GM19328 (cell line): ENCODE measurements around the gene TENM4.

Experiments used
- ATAC-seq: cut with Tn5 transposase; IDR thresholded peaks from one replicate; pipeline ENCODE4 v1.9.1; 2021; ENCODE audit warnings: mild to moderate bottlenecking, moderate library complexity; ENCODE audit not compliant: unreplicated experiment

TENM4 gene

DNA sequence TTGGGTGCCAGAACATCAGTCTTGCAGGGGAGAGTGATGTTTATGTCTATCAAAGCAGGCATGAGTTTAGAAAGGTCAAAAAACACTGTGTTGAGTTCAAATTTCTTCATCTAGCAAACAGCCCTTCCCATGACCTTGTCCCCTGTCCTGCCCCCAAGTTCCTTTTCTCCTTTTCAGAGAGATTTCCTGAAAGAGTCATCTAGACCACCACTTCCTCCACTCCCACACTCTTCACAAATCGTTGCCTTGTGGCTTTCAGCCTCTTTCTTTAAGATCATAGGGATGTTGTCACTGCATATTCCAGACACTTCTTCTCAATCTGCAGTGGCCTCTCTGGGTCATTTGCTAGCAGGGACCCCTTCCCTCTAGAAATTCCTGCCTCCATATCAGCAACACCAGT lies 290.5 kb downstream of the TENM4 start:
- no peak for ATAC-seq

DNA sequence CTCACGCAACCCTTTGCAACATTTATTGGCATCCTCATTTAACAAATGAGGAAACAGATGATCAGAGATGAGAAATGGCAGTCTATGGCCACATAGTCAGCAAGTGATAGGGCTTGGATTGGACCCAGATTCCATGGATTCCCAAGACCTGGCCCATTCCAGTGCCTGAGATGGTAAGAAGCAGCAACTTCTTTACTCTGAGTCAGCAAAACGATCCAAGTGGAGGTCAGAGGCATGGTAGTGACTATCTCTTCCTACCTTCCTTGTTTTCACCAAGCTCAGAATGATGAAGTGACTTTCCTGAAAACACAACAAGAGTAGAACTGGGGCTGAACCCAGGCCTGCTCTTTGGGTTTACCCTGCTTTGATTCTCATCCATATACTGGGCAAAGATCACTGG lies 293.1 kb downstream of the TENM4 start:
- no peak for ATAC-seq

DNA sequence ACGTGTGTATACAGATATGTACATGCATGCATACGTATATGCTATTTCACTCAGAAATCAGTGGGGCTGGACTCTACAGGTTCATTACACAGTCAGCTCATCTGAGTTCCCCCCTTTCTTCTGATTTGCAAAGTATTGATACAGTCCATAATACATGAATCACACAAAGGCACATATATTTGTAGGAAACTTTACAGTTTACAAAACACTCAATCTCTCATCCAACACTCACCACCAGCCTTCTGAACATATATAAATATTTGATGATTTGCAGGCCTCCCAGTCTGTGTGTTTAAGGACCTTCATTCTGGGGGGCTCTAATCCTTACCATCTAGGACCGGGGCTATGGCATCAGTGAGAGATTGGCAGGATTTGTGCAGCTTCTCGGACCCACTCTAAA lies 293.8 kb downstream of the TENM4 start:
- ATAC-seq: no peak

DNA sequence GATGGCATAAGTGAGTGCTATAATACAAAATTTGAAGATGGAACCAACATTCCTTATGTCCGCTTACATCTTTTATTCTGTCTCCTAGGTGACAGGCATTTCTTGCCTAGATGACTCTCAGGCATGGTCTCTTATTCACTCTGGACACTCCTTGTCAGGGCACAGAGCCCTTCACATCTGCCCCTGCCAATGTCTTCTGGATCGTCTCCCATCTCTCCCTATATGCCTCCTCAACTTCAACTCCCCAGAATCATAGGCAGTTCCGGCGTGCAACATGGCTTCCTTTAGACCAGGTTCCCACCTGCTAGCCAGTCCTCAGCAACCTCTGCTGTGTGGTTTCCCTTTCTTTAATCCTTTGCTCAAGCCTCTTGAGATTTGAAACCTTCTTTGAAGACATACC lies 300.9 kb downstream of the TENM4 start:
- no peak for ATAC-seq

DNA sequence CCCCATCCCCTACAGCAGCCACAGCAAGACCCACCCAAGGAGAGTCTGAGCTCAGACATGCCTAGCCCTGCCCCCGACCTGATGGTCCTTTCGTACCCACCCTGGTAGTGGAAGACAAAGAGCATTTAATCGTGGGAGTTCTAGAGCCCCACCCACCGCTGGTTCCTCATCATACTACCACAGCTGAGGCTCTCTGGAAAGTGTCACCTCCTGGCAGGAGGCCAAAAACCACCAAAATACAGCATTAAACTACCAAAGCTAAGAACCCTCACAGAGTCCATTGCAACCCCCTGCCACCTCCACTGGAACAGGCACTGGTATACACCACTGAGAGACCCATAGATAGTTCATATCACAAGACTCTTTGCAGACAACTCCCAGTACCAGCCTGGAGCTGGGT lies 311.1 kb downstream of the TENM4 start:
- no peak for ATAC-seq

DNA sequence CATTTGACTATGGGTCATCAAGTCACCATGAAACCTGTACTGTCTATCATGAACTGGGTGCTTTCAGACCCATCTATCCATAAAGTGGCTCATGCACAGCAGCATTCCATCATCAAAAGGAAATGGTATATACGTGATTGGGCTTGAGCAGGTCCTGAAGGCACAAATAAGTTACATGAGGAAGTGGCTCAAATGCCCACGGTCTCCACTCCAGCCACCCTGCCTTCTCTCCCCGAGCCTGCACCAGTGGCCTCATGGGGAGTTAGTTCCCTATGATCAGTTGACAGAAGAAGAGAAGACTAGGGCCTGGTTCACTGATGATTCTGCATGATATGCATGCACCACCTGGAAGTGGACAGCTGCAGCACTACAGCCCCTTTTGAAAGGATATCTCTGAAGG lies 312.5 kb downstream of the TENM4 start:
- no peak for ATAC-seq

DNA sequence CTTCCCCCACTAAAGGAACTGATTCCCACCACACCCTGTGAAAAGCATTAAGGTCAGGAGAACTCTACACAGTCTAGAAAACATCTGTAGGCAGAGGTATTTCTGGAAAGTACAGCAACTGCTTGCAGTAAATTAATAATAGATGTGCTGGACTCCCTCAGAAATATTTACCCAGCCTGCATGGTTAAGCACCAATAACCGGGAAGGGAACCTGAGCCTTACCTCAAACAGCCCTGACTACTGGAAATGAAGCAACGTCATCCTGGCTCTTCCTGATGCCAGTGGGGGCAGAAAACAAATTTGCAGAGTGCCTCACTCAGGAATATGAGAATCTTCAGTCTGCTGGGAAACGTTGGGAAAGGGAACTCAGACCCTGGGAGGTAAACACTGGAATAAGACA lies 318.1 kb downstream of the TENM4 start:
- ATAC-seq: no peak

DNA sequence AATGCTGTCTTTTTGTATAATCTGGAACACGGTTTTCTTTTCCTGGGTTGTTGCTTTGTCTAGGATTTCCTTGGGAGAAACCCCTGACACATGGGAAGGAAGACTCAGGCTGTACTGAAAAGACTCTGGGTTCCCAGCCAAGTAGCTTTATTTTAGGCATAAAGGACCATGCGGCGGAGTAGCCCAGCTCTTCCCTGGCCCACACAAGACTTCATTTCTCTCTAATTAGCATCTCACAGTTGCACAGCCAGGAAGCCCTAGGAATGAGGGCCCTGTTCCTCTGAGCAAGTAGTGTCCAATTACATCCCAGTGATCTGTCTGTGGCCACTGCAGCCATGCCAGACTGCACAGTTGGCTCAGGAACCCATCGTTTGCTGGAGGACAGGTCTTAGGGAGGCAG lies 319.5 kb downstream of the TENM4 start:
- ATAC-seq: no peak

DNA sequence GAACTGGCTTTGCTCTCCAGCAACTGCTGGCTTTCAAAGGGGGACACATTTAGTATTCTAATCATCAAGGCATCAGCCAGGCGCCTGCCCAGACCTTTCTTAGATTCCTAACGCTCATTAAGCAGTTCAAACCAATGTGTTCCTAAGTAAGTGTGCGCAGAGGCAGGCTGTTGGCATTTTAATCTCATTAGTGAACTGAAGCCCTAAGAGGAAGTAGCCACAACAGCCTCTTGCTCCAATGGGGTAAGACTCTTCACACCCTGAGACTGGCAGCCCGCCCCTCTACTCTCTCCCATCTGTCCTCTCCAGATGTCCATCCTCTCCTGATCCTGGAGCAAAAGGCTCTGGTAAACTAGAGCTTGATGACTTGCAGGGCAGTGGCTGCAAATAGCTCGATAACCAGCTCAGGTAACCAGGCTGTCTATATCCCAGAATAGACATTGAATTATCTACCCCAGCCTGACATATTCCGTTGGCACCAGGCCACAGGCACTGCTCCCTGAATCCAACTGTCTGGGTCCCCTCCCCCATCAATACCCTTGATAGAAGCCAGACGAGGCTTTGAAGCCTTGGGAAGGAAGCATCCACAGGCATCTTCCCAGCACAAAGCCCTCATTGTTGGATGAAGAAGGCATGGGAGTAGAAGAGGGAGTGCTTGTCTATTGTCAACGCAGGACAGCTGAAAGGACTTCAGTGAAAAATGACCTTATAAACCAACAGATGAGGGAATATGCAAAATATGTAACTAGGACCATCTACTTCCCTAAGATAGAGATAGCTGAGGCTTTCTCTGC lies 321.1 kb downstream of the TENM4 start:
- ATAC-seq: no peak

DNA sequence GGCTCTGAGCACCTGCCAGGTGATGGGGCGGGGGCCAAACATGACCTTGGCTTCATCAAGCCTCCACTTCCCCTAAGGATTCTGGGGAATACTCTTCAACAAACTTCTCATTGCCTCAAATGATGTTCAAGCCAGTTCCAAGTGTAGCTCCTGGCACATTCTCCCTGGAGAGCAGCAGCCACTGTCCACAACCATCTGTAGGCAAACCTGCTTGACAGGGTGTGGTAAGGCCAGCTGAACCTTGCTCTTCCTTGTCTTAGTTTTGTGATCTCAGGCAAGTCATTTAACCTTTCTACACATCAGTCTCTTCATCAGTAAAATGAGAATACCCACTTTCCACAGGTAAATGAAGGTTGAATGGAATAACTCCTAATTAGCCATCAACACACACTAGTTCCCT lies 323.3 kb downstream of the TENM4 start:
- no peak for ATAC-seq

DNA sequence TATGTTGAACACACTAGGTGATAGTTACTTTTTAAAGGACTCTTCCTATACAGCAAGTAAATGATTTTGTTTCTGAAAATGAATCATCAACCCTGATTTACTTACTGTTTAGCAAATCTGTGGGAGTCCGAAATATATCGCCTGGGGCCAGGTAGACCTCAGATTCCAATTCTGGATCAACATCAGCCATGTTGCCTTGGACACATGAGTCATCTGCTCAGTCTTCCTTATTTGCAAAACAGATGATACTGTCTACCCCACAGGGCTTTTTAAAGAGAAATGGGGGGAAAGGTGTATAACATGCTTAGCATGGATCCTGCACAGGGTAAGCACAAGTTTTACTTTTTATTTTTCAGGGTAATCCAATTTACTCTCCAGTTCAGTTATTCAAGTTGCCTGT lies 324.2 kb downstream of the TENM4 start:
- ATAC-seq: no peak

DNA sequence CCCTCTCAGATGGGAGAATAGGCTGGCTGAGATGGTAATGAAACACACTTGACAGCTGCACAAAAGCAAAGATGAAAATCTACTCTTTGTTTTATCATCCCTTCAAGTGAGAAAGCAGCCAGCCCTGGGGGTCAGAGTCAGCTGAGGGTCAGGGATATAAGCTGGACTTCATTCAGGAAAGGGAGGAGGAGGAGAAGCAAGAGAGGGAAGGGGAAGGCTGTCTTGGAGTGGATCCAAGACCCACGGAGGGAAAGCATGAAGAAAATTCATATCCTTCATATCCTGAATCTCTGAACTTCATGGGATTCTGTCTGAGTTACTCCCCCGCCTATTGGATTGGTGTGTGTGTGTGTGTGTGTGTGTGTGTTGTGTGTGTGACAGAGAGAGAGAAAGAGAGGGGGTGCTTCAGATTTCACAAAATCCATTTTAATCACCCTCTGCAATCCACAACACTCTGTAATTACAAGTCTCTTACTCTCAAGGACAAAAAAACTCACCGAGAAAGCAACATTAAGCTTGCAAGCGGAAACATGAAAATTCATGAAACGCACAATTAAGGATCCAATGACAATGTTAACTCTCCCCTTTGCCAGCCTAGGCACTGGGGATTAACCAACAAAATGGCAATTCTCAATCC lies 327.7 kb downstream of the TENM4 start:
- ATAC-seq: no peak

DNA sequence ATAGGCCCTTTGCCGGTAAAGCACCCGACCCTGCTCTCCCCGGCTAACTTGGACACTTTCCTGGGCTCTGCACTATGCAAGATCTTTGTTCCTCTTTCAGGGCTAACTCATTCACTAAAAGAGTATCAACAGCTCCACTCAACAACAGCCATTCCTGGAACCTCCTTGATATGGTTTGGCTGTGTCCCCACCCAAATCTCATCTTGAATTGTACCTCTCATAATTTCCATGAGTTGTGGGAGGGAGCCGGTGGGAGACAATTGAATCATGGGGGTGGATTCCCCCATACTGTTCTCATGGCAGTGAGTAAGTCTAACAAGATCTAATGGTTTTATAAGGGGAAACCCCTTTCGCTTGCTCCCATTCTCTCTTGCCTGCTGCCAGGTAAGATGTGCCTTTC lies 330.0 kb downstream of the TENM4 start:
- ATAC-seq: no peak

DNA sequence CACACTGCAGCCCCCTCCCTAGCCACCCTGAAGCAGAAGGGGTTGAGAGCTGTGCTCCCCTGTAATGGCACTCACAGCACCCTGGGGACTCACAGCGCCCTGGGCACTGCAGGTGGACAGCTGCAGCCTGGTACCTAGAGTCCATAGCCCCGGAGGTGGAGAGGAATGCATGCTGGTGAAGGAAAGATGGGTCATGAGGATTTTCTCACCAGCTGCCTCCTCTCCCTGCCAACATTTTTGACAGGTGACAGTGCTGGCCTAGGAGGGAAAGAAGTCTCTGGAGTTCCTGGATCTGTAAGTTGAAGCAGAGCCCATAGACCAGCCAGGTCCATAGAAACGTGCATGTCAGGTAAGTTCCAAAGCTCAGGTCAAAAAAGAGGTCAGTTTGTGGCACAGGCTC lies 330.5 kb downstream of the TENM4 start:
- no peak for ATAC-seq

DNA sequence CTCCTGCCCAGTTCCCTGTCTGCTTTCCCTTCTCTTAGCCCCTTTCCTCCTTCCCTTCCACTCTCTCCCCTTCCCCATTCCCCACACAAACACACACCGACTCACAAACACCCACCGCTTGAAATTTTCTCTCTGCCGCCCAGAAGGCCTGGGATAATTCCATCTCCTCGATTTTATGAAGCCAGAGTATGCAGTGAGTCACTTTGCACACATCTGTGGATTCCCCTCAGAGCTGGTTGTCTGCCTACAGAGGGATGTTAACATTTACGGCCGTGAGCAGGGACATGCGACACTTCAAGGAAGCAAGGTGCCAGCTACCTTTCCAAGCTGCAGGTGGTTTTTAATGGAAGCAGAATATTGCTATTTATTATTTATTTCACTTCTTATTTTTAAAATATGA lies 332.0 kb downstream of the TENM4 start:
- ATAC-seq: no peak

DNA sequence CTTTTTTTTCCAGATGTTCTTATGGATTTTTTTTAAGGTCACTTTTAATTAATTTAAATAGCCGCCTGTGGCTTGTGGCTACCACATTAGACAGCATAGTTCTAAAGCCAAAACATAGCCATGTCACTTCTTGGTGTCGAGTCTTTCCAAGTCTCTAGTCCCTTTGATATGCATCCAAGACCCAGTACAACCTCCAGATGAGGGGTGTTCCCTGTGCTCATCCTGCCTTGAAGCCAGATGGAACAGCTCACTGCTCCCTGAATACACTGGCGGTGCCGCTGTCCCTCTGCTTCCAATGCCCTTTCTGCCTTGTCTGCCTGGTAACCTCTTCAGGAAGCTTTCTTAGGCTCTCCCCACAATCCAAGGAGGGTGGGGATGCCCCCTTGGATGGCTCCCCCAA lies 338.0 kb downstream of the TENM4 start:
- no peak for ATAC-seq

DNA sequence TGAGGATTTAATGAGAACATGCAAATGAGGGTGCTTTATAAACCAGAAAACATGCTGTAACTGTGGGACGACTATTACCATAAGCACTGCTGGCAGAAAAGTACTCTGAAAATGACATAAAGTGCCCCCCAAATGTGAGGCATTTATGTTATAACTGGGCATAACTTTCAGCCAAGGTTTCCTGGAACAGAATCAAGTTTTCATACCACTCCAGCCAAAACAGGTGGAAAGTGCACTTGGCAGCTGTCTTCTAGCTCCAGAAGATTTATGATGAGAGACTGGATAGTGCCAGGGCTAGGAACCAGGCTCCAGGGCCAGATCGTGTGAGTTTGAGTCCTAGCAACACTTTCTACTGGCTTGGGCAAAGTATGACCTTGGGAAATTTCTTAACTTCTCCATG lies 339.2 kb downstream of the TENM4 start:
- ATAC-seq: no peak

DNA sequence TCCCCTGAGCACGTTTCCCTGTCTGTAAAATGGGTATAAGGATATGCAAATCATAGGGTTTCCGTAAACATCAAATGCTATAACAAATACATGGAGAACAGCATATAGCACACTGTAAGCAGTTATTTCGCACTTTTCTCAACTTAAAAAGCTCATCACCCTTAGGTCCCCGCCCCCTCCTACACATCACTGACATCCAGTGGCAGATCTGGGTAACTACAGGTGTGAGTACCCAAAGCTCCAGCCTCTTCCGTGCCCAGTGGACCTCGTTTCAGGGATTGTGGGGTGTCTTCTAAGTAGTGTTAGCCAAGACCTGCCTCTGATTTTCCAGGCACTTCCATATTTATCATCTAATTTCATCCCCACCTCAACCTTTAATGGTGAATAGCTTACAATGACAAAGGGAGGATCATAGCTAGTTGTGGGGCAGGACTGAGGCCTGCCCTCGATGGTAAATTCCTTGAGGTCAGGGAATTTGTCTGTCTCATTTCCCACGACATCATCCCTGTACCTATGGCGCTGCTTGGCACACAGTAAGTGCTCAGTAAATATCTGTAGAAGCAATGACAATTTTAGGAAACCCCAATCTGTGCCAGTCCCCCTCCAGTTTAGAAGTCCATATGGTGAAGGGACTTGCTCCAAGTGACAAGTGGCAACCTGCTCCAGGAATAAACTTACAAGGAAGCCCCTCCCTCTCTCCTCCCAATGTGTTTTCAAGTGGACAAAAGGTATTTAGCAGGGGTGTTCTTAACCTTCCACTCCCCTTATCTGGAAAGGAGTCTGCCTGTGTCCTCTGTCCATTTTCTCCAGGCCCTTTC lies 340.5 kb downstream of the TENM4 start:
- ATAC-seq: peak; percentile 92

DNA sequence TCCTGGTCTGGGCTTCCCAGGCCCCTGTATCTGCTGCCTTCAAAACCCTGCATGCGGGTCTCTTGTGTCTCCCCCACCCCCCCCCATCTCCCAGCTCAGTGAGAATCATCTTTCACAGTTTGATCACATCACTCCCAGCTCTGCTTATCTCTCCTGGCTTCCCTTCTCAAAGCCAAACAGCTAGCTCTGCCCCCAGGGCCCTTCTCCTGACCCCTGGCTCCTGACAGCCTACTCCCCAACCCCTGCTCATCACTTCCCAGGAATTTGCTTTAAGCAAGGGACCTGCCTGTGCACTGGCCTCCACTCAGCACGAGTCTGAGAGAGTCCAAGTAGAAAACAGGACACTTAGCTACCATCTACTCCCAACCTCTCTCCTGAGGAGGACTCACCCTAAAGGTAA lies 342.7 kb downstream of the TENM4 start:
- ATAC-seq: no peak

DNA sequence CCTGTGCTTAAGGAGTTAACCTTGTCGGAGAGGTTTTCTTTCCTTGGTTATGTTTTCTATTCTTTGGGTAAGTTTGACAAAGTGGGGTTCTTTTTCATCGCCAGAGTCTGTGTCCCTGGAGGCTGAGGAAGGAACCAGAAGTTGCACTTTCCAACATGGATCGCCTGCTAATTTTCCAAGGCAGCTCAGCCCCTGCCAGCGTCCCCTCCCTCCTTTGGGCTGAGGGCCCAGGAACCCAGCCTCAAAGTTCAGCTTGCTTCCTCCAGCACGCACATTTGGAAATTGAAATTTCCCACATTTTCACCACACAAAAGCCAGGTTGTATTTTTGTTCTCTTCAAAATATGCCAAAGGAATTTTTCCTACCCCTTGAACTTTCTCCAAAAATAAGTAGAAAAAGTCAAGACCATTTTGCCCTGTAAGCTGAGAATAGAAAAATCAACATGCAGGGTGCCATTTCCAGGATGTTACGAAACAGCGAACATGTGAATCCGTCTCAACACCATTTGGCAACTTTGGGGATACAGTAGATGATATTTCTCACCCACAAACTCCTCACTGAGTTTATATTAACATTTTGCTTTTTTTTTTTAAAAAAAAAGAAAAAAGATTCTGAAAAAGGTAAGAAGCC lies 343.5 kb downstream of the TENM4 start:
- no peak for ATAC-seq

DNA sequence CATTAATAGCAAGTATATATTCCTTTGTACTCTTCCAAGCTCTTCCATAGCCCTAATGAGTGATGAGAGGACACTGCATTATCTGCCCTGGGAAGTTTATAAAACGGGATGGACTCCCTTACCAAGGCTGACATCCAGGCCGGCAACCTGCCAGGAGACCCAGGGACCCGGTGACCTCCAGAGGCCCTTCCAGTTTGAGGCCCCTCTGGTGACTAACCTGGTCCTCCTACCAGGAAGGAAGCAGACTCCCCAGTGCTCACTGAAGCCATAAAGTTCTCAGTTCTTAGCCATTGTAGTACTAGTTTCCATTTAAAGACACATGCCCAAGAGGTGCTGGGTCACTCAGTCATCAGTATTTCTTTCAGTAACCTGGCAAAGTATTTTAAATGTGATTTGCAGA lies 345.4 kb downstream of the TENM4 start:
- no peak for ATAC-seq

DNA sequence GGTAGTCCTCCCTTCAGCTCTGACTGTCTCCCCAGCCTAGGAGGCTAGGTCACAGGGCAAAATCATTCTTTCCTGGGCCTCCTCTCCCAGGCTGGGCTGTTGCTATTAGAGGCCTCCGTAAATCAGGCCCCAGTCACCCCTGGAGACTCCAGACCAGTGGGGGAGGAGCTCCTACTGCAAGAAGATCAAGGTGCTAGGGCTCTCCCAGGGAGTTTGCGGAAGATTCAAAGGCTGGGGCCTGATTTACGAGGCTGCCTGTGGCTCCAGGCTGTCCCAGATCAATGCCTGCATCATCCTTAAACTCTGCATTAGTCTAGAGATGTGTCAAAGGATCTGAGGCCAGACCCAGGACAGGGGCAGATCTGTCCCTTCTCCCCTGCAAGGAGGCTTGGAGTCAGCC lies 346.2 kb downstream of the TENM4 start:
- no peak for ATAC-seq
